IMR-90 (cell line): Measurements from ENCODE around the gene MRPL50. TPM values are rescaled to one million over a fixed set of nuclear protein-coding genes. Genes with fewer than 3 reads are reported as not detected.

Source experiments
- ATAC-seq: fragments of 200-7000 bp; cut with Tn5 transposase; 2 replicates; pipeline ENCODE4 v1.9.1; 2020; ENCODE audit warnings: low read depth, mild to moderate bottlenecking, moderate library complexity
- BruUV-seq: library from RNA; stranded (reverse); fragments of 400-500 nt; replicated peaks from 2 replicates; lab custom pipeline; 2021; lab: Mats Ljungman, UMichigan
- CTCF ChIA-PET: fragments of 300-600 bp; formaldehyde crosslinking; extraction: SDS; loops from one replicate; lab custom pipeline; 2021; ENCODE audit warnings: antibody characterized with exemption; lab: Yijun Ruan, JAX
- POLR2A ChIA-PET: fragments of 300-600 bp; sonication (Branson Sonifier 250); formaldehyde crosslinking; loops from one replicate; lab custom pipeline; 2022; ENCODE audit warnings: antibody characterized with exemption; ENCODE audit not compliant: unreplicated experiment; lab: Charles Lee
- DNase-seq: peaks from one replicate; pipeline ENCODE4 v3.0.0; 2013
- H2AFZ ChIP-seq: replicated peaks from 2 replicates; pipeline ENCODE3; 2013; ENCODE audit warnings: low read length, mild to moderate bottlenecking; ENCODE audit not compliant: poor library complexity
- H2AK5ac ChIP-seq: 2 replicates; pipeline ENCODE4 v1.6.1; 2013; ENCODE audit warnings: low read depth, low read length, inconsistent platforms
- H2AK9ac ChIP-seq: replicated peaks from 2 replicates; pipeline ENCODE3; 2013; ENCODE audit warnings: mild to moderate bottlenecking, low read depth, low read length, moderate library complexity; ENCODE audit not compliant: poor library complexity
- H2BK120ac ChIP-seq: 2 replicates; pipeline ENCODE4 v1.6.1; 2013; ENCODE audit warnings: low read depth, low read length, inconsistent platforms
- H2BK15ac ChIP-seq: 3 replicates; pipeline ENCODE4 v1.6.1; 2013; ENCODE audit warnings: low read depth, low read length, inconsistent platforms
- H2BK20ac ChIP-seq: 2 replicates; pipeline ENCODE4 v1.6.1; 2013; ENCODE audit warnings: low read depth, mild to moderate bottlenecking, inconsistent platforms, low read length, moderate library complexity
- H2BK5ac ChIP-seq: 2 replicates; pipeline ENCODE4 v1.6.1; 2013; ENCODE audit warnings: mild to moderate bottlenecking, low read depth, low read length, inconsistent platforms; ENCODE audit not compliant: poor library complexity, severe bottlenecking
- H3K14ac ChIP-seq: replicated peaks from 2 replicates; pipeline ENCODE4 v1.6.1; 2013; ENCODE audit warnings: low read depth, low read length, inconsistent platforms
- H3K18ac ChIP-seq: 2 replicates; pipeline ENCODE4 v1.6.1; 2013; ENCODE audit warnings: low read depth, low read length, control low read depth
- H3K23ac ChIP-seq: 2 replicates; pipeline ENCODE4 v1.6.1; 2013; ENCODE audit warnings: low read depth, low read length, inconsistent platforms
- H3K27ac ChIP-seq: 2 replicates; pipeline ENCODE4 v1.5.1; 2013; ENCODE audit warnings: mild to moderate bottlenecking, control low read depth, low read length; ENCODE audit not compliant: insufficient read depth
- H3K27me3 ChIP-seq: 2 replicates; pipeline ENCODE4 v1.6.1; 2013; ENCODE audit warnings: low read length; ENCODE audit not compliant: control insufficient read depth, insufficient read depth
- H3K36me3 ChIP-seq: 2 replicates; pipeline ENCODE4 v1.6.1; 2013; ENCODE audit warnings: low read length, mixed read lengths; ENCODE audit not compliant: control insufficient read depth, insufficient read depth
- H3K4ac ChIP-seq: 2 replicates; pipeline ENCODE4 v1.6.1; 2013; ENCODE audit warnings: low read depth, low read length, inconsistent platforms
- H3K4me1 ChIP-seq: 2 replicates; pipeline ENCODE4 v1.6.1; 2013; ENCODE audit warnings: low read length, mixed read lengths; ENCODE audit not compliant: control insufficient read depth, insufficient read depth
- H3K4me2 ChIP-seq: 2 replicates; pipeline ENCODE4 v1.6.1; 2013; ENCODE audit warnings: low read depth, mild to moderate bottlenecking, control low read depth, low read length, moderate library complexity
- H3K4me3 ChIP-seq: 2 replicates; pipeline ENCODE4 v1.5.1; 2013; ENCODE audit warnings: low read depth, mild to moderate bottlenecking, control low read depth, low read length, moderate library complexity; ENCODE audit not compliant: insufficient read depth
- H3K56ac ChIP-seq: 2 replicates; pipeline ENCODE4 v1.6.1; 2013; ENCODE audit warnings: low read length, inconsistent platforms; ENCODE audit not compliant: insufficient read depth; ENCODE audit errors: extremely low read depth
- H3K79me1 ChIP-seq, 2 experiments: 2 replicates each; pipeline ENCODE4 v1.6.1; 2013; ENCODE audit warnings: low read length in 2 of 2, inconsistent platforms in 1 of 2, low read depth in 1 of 2
- H3K9ac ChIP-seq: 2 replicates; pipeline ENCODE4 v1.6.1; 2013; ENCODE audit warnings: low read depth, low read length, control low read depth
- H3K9me1 ChIP-seq: 2 replicates; pipeline ENCODE4 v1.6.1; 2013; ENCODE audit warnings: low read length, inconsistent platforms; ENCODE audit not compliant: insufficient read depth
- H3K9me3 ChIP-seq: 2 replicates; pipeline ENCODE4 v1.6.1; 2013; ENCODE audit warnings: low read length; ENCODE audit not compliant: control insufficient read depth, insufficient read depth
- H4K20me1 ChIP-seq: 2 replicates; pipeline ENCODE4 v1.6.1; 2013; ENCODE audit warnings: low read length, inconsistent platforms; ENCODE audit not compliant: insufficient read depth
- H4K5ac ChIP-seq: 2 replicates; pipeline ENCODE4 v1.6.1; 2013; ENCODE audit warnings: mild to moderate bottlenecking, low read depth, low read length, control low read depth
- H4K8ac ChIP-seq, 2 experiments: 2 replicates each; pipeline ENCODE4 v1.6.1; 2013; ENCODE audit warnings: low read depth in 2 of 2, low read length in 2 of 2, control low read depth in 1 of 2, inconsistent platforms in 1 of 2
- H4K91ac ChIP-seq: 2 replicates; pipeline ENCODE4 v1.6.1; 2013; ENCODE audit warnings: low read depth, low read length, inconsistent platforms; ENCODE audit not compliant: insufficient read depth
- CEBPB ChIP-seq: IDR thresholded peaks from 2 replicates; pipeline ENCODE4 v1.6.1; 2012; ENCODE audit warnings: low read depth, low read length, improper control_type of control experiment
- CHD1 ChIP-seq: IDR thresholded peaks from 2 replicates; pipeline ENCODE4 v1.6.1; 2012; ENCODE audit warnings: low read depth, low read length, improper control_type of control experiment
- MAFK ChIP-seq: IDR thresholded peaks from 2 replicates; pipeline ENCODE4 v1.6.1; 2012; ENCODE audit warnings: low read depth, low read length, improper control_type of control experiment
- NFE2L2 ChIP-seq: fragments of 150-350 bp; IDR thresholded peaks from 2 replicates; pipeline ENCODE4 v1.6.1; 2016; ENCODE audit warnings: low read depth, mild to moderate bottlenecking, low read length
- POLR2A ChIP-seq: IDR thresholded peaks from 2 replicates; pipeline ENCODE4 v1.6.1; 2012; ENCODE audit warnings: mild to moderate bottlenecking, low read depth, low read length
- RAD21 ChIP-seq: IDR thresholded peaks from 2 replicates; pipeline ENCODE4 v1.6.1; 2012; ENCODE audit warnings: low read length, improper control_type of control experiment
- RCOR1 ChIP-seq: IDR thresholded peaks from 2 replicates; pipeline ENCODE4 v1.6.1; 2012; ENCODE audit warnings: mild to moderate bottlenecking, low read length, improper control_type of control experiment; ENCODE audit not compliant: insufficient replicate concordance
- SMC3 ChIP-seq: fragments of 150-350 bp; IDR thresholded peaks from 2 replicates; pipeline ENCODE4 v1.6.1; 2016; ENCODE audit warnings: low read depth, mild to moderate bottlenecking, antibody characterized with exemption, low read length, moderate library complexity
- WGBS, 2 experiments: methylation state at CpG; one replicate each; pipeline versions ENCODE4 v1.1.5 to v1.1.7; 2013; ENCODE audit warnings: missing lambda C conversion rate in 2 of 2; ENCODE audit not compliant: insufficient read length in 1 of 2; ENCODE audit errors: extremely low coverage in 2 of 2; 5-methylcytosine and 5-hydroxymethylcytosine counted together
- dilution Hi-C: fragments of 300-500 bp; cut with HindIII; formaldehyde crosslinking; loops from one replicate; pipeline ENCODE4 v1.14.3; 2018; ENCODE audit warnings: low sequenced_read_pairs; ENCODE audit not compliant: unreplicated experiment
- in situ Hi-C: fragments of 300-500 bp; cut with MboI; formaldehyde crosslinking; loops from 3 replicates; pipeline ENCODE4 v1.14.3; 2019; ENCODE audit warnings: low sequenced_read_pairs, inconsistent platforms, mixed read lengths
- intact Hi-C: fragments of 100-400 bp; cut with micrococcal nuclease; formaldehyde crosslinking; loops from 2 replicates; pipeline ENCODE4 v1.10.0; 2022
- polyA plus RNA-seq, 3 experiments: library from polyadenylated mRNA; depleted of rRNA; stranded (reverse); fragments of >200 nt; gene quantifications; 2 replicates each; pipeline ENCODE4 v1.2.3, GENCODE V29; 2012; ENCODE audit warnings: low replicate concordance in 1 of 3
- total RNA-seq: library from RNA; depleted of rRNA; stranded (reverse); fragments of >200 nt; gene quantifications from 2 replicates; pipeline ENCODE4 v1.2.3, GENCODE V29; 2012
- TF ChIP-seq, protein P1 (sequence below): fragments of 150-350 bp; IDR thresholded peaks from 2 replicates; pipeline ENCODE4 v1.6.1; 2016; ENCODE audit warnings: low read depth, mild to moderate bottlenecking, low read length, moderate library complexity, borderline replicate concordance

The MRPL50 gene
- total and polyA plus RNA-seq, 2 of the 4 experiments (the other 2 are of a cell fraction) = 7.5 to 8.6 TPM

DNA sequence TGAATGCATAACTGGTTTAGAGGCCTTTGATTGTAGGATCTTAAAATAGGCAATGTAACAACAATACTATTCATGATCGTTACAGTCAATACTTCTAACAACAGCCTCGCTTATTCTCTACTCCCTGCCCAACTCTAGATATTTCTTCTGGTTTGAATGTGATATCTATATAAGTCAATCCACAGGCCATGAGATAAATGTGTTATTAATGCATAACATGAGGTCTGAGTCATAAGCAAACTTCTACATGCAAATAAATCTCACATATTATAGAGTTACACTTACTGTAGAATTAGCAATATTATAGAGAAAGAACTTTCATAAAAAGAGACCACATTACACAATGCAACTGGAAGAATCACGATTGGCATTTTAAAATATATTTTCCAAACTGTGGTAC, 40.1 kb upstream of the MRPL50 start:
- Histone ChIP-seq H2BK15ac (no peak overlapping the region), H2BK120ac (no peak overlapping the region), H3K23ac (no peak overlapping the region), H2AK5ac (no peak overlapping the region), H3K4me1 (no peaks in the 10 kb centered on the region), H4K91ac (no peak overlapping the region), H2BK5ac (no peak overlapping the region), H4K8ac (no peak overlapping the region), H2AFZ (no peak overlapping the region), H3K27ac (no peak overlapping the region), H3K9ac (no peak overlapping the region), H3K4me2 (no peak overlapping the region), H3K9me1 (no peaks in the 10 kb centered on the region), H3K14ac (no peak overlapping the region), H4K20me1 (no peaks in the 10 kb centered on the region), H4K5ac (no peak overlapping the region), H3K4ac (no peak overlapping the region), H3K18ac (no peak overlapping the region), H3K36me3 (no peaks in the 10 kb centered on the region), H2BK20ac (no peak overlapping the region), H2AK9ac (no peak overlapping the region), H3K4me3 (no peak overlapping the region), H3K79me1 (no peaks in the 10 kb centered on the region), H3K9me3 (no peaks in the 10 kb centered on the region), H3K56ac (no peak overlapping the region), H3K27me3 (peaks cover 6% of the 10 kb centered on the region)
- POLR2A ChIA-PET = no interaction called here
- in situ Hi-C loops = no loop called here
- no CpG with 5 or more reads among the region's 3 CpGs for WGBS, 2 experiments
- intact Hi-C loops = no loop called here
- BruUV-seq = no TSS peak
- DNase-seq = no peak
- no peak for ATAC-seq
- dilution Hi-C loops = no loop called here
- CTCF ChIA-PET = interaction anchor here (1.5 kb wide), 1 partner anchor 11 kb away, joined by 5 read pairs; no protein-coding TSS in a partner anchor
- TF ChIP-seq POLR2A (no peak), RCOR1 (no peak), CEBPB (no peak), CHD1 (no peak), RAD21 (no peak), NFE2L2 (no peak), MAFK (no peak), SMC3 (no peak)
- TF ChIP-seq, protein P1, sequence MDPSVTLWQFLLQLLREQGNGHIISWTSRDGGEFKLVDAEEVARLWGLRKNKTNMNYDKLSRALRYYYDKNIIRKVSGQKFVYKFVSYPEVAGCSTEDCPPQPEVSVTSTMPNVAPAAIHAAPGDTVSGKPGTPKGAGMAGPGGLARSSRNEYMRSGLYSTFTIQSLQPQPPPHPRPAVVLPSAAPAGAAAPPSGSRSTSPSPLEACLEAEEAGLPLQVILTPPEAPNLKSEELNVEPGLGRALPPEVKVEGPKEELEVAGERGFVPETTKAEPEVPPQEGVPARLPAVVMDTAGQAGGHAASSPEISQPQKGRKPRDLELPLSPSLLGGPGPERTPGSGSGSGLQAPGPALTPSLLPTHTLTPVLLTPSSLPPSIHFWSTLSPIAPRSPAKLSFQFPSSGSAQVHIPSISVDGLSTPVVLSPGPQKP = no peak
